ENCODE data around the gene CEP250.

The CEP250 gene

DNA sequence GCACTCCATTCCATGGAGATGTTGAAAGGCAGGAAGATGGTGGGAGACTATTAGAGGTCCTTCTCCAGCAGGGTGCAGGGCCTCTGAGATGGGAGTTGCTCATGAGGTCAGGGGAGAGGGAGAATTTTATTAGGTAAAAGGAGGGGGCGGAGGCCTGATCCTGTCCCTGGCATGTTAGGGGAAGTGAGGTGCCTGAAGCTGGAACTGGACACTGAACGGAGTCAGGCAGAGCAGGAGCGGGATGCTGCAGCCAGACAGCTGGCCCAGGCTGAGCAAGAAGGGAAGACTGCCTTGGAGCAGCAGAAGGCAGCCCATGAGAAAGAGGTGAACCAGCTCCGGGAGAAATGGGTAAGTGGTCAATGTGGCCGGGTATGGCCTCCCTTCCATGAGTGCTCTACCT, 24.4 kb downstream of the CEP250 start:
- Histone ChIP-seq H3K23ac (ENCODE audit: low read depth, low read length, poor library complexity) (no peak overlapping the region), H2BK5ac (ENCODE audit: low read length) (no peak overlapping the region), H3K4me2 (ENCODE audit: insufficient read depth, low read length, poor library complexity, severe bottlenecking) (no peak overlapping the region), H4K91ac (ENCODE audit: low read depth, low read length, poor library complexity) (no peak overlapping the region), H2BK120ac (ENCODE audit: low read depth, low read length) (no peak overlapping the region), H2BK15ac (ENCODE audit: low read length) (no peak overlapping the region), H3K14ac (ENCODE audit: low read length) (no peak overlapping the region), H2BK12ac (ENCODE audit: low read length) (no peak overlapping the region), H3K4me1 (ENCODE audit: control insufficient read depth in 2 of 2, insufficient read depth in 1 of 2, low read depth in 1 of 2, low read length in 2 of 2) (no peaks in the 10 kb centered on the region), H3K27me3 (ENCODE audit: control insufficient read depth in 3 of 3, insufficient read depth in 3 of 3, low read depth in 1 of 3, low read length in 3 of 3) (no peaks in the 10 kb centered on the region), H3K4ac (ENCODE audit: low read length) (no peak overlapping the region), H3K36me3 (replicated peaks in 1 of 2; ENCODE audit: control insufficient read depth in 2 of 2, insufficient read depth in 2 of 2, low read length in 2 of 2) (peaks cover 34 to 92% of the 10 kb centered on the region in 2 donors), H3K9ac (ENCODE audit: low read depth, low read length, poor library complexity) (no peak overlapping the region), H4K8ac (ENCODE audit: low read depth, low read length) (no peak overlapping the region), H3K27ac (replicated peaks; ENCODE audit: low read length) (no peak overlapping the region), H2AK5ac (ENCODE audit: low read depth, low read length) (no peak overlapping the region), H3K9me3 (replicated peaks in 1 of 2; ENCODE audit: control insufficient read depth in 2 of 2, insufficient read depth in 1 of 2, low read depth in 1 of 2, low read length in 2 of 2) (peaks cover 2 to 14% of the 10 kb centered on the region in 2 donors), H3K79me1 (ENCODE audit: low read depth, low read length) (no peaks in the 10 kb centered on the region), H3K18ac (ENCODE audit: low read length) (no peak overlapping the region), H3K4me3 (ENCODE audit: low read length in 2 of 2) (no peak overlapping the region), H2AFZ (ENCODE audit: low read length) (no peak overlapping the region)
- no CpG with 5 or more reads among the region's 5 CpGs for WGBS, 2 donors (ENCODE audit: extremely low coverage in 2 of 2, insufficient read length in 2 of 2, insufficient replicate concordance in 1 of 2)
- DNase-seq (ENCODE audit: low spot score) = no peak

DNA sequence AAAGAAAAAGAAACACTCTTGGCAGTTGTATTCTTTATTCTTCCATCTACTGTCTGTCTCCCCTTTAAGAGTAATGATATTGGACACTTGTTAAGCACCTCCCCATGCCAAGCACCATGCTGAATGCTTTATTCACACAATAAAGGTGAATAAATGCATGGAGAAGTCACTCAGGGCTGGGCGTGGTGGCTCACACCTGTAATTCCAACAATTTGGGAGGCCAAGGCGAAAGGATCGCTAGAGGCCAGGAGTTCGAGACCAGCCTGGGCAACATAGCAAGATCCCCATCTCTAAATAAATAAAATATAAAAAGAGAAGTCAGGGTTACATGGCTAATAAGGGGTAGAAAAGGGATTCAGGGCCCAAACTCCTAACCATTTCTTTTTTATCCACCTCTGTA, 32.1 kb downstream of the CEP250 start:
- Histone ChIP-seq H3K27me3 (ENCODE audit: control insufficient read depth in 3 of 3, insufficient read depth in 3 of 3, low read depth in 1 of 3, low read length in 3 of 3) (no peaks in the 10 kb centered on the region), H3K23ac (ENCODE audit: low read depth, low read length, poor library complexity) (no peak overlapping the region)

DNA sequence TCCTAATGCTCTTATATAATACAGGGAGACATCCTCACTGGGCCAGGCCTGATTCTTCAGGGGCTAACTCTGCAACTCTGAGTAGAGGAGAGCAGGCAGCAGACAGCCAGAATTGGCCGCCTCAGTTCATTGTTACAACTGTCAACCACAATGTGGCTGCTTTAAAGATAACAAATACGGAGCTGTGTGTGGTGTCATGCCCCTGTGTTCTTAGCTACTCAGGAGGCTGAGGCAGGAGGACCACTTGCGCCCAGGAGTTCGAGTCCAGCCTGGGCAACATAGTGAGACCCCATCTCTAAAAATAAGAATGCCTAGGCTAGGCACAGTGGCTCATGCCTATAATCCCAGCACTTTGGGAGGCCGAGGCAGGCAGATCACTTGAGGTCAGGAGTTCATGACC, 34.3 kb downstream of the CEP250 start:
- DNase-seq (ENCODE audit: low spot score) = no peak
- no peaks in the 10 kb centered on the region for H3K9me3 ChIP-seq (replicated peaks in 1 of 2; ENCODE audit: control insufficient read depth in 2 of 2, insufficient read depth in 1 of 2, low read depth in 1 of 2, low read length in 2 of 2)
- no CpG with 5 or more reads among the region's 5 CpGs for WGBS, 2 donors (ENCODE audit: extremely low coverage in 2 of 2, insufficient read length in 2 of 2, insufficient replicate concordance in 1 of 2)
- H3K14ac ChIP-seq (ENCODE audit: low read length) = no peak overlapping the region
- peaks cover 30 to 96% of the 10 kb centered on the region in 2 donors for H3K36me3 ChIP-seq (replicated peaks in 1 of 2; ENCODE audit: control insufficient read depth in 2 of 2, insufficient read depth in 2 of 2, low read length in 2 of 2)
- no peak overlapping the region for H2BK12ac ChIP-seq (ENCODE audit: low read length)
- H3K79me1 ChIP-seq (ENCODE audit: low read depth, low read length) = peaks cover 3% of the 10 kb centered on the region
- no peak overlapping the region for H2BK15ac ChIP-seq (ENCODE audit: low read length)
- H4K8ac ChIP-seq (ENCODE audit: low read depth, low read length) = no peak overlapping the region
- no peak overlapping the region for H3K27ac ChIP-seq (replicated peaks; ENCODE audit: low read length)
- H2AFZ ChIP-seq (ENCODE audit: low read length) = no peak overlapping the region
- H2BK120ac ChIP-seq (ENCODE audit: low read depth, low read length) = no peak overlapping the region
- H3K27me3 ChIP-seq (ENCODE audit: control insufficient read depth in 3 of 3, insufficient read depth in 3 of 3, low read depth in 1 of 3, low read length in 3 of 3) = no peaks in the 10 kb centered on the region
- H3K4me1 ChIP-seq (ENCODE audit: control insufficient read depth in 2 of 2, insufficient read depth in 1 of 2, low read depth in 1 of 2, low read length in 2 of 2) = peaks cover 0 to 1% of the 10 kb centered on the region in 2 donors
- H4K91ac ChIP-seq (ENCODE audit: low read depth, low read length, poor library complexity) = no peak overlapping the region
- no peak overlapping the region for H3K9ac ChIP-seq (ENCODE audit: low read depth, low read length, poor library complexity)
- H3K4me3 ChIP-seq (ENCODE audit: low read length in 2 of 2) = no peak overlapping the region
- no peak overlapping the region for H2AK5ac ChIP-seq (ENCODE audit: low read depth, low read length)
- H2BK5ac ChIP-seq (ENCODE audit: low read length) = no peak overlapping the region
- no peak overlapping the region for H3K18ac ChIP-seq (ENCODE audit: low read length)
- no peak overlapping the region for H3K23ac ChIP-seq (ENCODE audit: low read depth, low read length, poor library complexity)
- H3K4me2 ChIP-seq (ENCODE audit: insufficient read depth, low read length, poor library complexity, severe bottlenecking) = no peak overlapping the region
- no peak overlapping the region for H3K4ac ChIP-seq (ENCODE audit: low read length)

More for the DNA sequence above, 32.1 kb downstream of the CEP250 start:
- H3K79me1 ChIP-seq (ENCODE audit: low read depth, low read length) = peaks cover 3% of the 10 kb centered on the region
- no peak overlapping the region for H2AK5ac ChIP-seq (ENCODE audit: low read depth, low read length)
- no peak for DNase-seq (ENCODE audit: low spot score)
- H2BK15ac ChIP-seq (ENCODE audit: low read length) = no peak overlapping the region
- H4K8ac ChIP-seq (ENCODE audit: low read depth, low read length) = no peak overlapping the region
- H2BK12ac ChIP-seq (ENCODE audit: low read length) = no peak overlapping the region
- no peak overlapping the region for H3K4ac ChIP-seq (ENCODE audit: low read length)
- H2AFZ ChIP-seq (ENCODE audit: low read length) = no peak overlapping the region
- no peak overlapping the region for H3K4me3 ChIP-seq (ENCODE audit: low read length in 2 of 2)
- H3K14ac ChIP-seq (ENCODE audit: low read length) = no peak overlapping the region
- no peak overlapping the region for H3K18ac ChIP-seq (ENCODE audit: low read length)
- peaks cover 22 to 95% of the 10 kb centered on the region in 2 donors for H3K36me3 ChIP-seq (replicated peaks in 1 of 2; ENCODE audit: control insufficient read depth in 2 of 2, insufficient read depth in 2 of 2, low read length in 2 of 2)
- peaks cover 0 to 14% of the 10 kb centered on the region in 2 donors for H3K9me3 ChIP-seq (replicated peaks in 1 of 2; ENCODE audit: control insufficient read depth in 2 of 2, insufficient read depth in 1 of 2, low read depth in 1 of 2, low read length in 2 of 2)
- no peak overlapping the region for H2BK120ac ChIP-seq (ENCODE audit: low read depth, low read length)
- no peak overlapping the region for H4K91ac ChIP-seq (ENCODE audit: low read depth, low read length, poor library complexity)
- no peak overlapping the region for H3K4me2 ChIP-seq (ENCODE audit: insufficient read depth, low read length, poor library complexity, severe bottlenecking)
- no peak overlapping the region for H2BK5ac ChIP-seq (ENCODE audit: low read length)
- peaks cover 0 to 1% of the 10 kb centered on the region in 2 donors for H3K4me1 ChIP-seq (ENCODE audit: control insufficient read depth in 2 of 2, insufficient read depth in 1 of 2, low read depth in 1 of 2, low read length in 2 of 2)
- H3K9ac ChIP-seq (ENCODE audit: low read depth, low read length, poor library complexity) = no peak overlapping the region
- H3K27ac ChIP-seq (replicated peaks; ENCODE audit: low read length) = no peak overlapping the region
- WGBS, 2 donors (ENCODE audit: extremely low coverage in 2 of 2, insufficient read length in 2 of 2, insufficient replicate concordance in 1 of 2) = no CpG with 5 or more reads among the region's 4 CpGs

DNA sequence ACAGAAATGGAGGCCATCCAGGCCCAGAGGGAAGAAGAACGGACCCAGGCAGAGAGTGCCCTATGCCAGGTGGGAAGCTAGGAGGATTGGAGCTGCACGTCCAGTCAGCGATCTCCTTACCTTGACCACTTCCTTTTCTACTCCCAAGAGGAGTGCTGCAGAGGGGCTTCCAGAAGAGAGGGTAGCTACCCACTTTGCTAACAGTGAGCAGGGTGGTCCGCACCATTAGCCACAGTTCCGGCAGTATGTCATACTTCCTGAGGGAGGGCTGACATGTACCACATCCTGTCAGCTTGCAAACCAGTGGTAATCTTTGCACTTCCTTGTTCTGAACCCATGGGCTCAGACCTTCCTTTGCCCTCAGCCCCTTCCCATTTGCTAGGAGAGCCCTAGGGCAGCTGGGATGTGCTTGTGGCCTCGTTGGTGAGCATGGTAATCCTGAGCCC, 35.4 kb downstream of the CEP250 start:
- H2AFZ ChIP-seq (ENCODE audit: low read length) = no peak overlapping the region
- no peak overlapping the region for H3K4me2 ChIP-seq (ENCODE audit: insufficient read depth, low read length, poor library complexity, severe bottlenecking)
- H2BK120ac ChIP-seq (ENCODE audit: low read depth, low read length) = no peak overlapping the region
- H3K27ac ChIP-seq (replicated peaks; ENCODE audit: low read length) = no peak overlapping the region
- H3K4me3 ChIP-seq (ENCODE audit: low read length in 2 of 2) = no peak overlapping the region
- H3K79me1 ChIP-seq (ENCODE audit: low read depth, low read length) = peaks cover 3% of the 10 kb centered on the region
- H3K9ac ChIP-seq (ENCODE audit: low read depth, low read length, poor library complexity) = no peak overlapping the region
- H2BK15ac ChIP-seq (ENCODE audit: low read length) = no peak overlapping the region
- H3K36me3 ChIP-seq (replicated peaks in 1 of 2; ENCODE audit: control insufficient read depth in 2 of 2, insufficient read depth in 2 of 2, low read length in 2 of 2) = peaks cover 34 to 96% of the 10 kb centered on the region in 2 donors
- no peak overlapping the region for H3K4ac ChIP-seq (ENCODE audit: low read length)
- WGBS, 2 donors (ENCODE audit: extremely low coverage in 2 of 2, insufficient read length in 2 of 2, insufficient replicate concordance in 1 of 2) = no CpG with 5 or more reads among the region's 6 CpGs
- H2BK5ac ChIP-seq (ENCODE audit: low read length) = no peak overlapping the region
- H3K18ac ChIP-seq (ENCODE audit: low read length) = no peak overlapping the region
- DNase-seq (ENCODE audit: low spot score) = no peak
- H3K23ac ChIP-seq (ENCODE audit: low read depth, low read length, poor library complexity) = no peak overlapping the region
- no peak overlapping the region for H2AK5ac ChIP-seq (ENCODE audit: low read depth, low read length)
- H4K91ac ChIP-seq (ENCODE audit: low read depth, low read length, poor library complexity) = no peak overlapping the region
- no peak overlapping the region for H2BK12ac ChIP-seq (ENCODE audit: low read length)
- H3K27me3 ChIP-seq (ENCODE audit: control insufficient read depth in 3 of 3, insufficient read depth in 3 of 3, low read depth in 1 of 3, low read length in 3 of 3) = no peaks in the 10 kb centered on the region
- H4K8ac ChIP-seq (ENCODE audit: low read depth, low read length) = no peak overlapping the region
- peaks cover 0 to 1% of the 10 kb centered on the region in 2 donors for H3K4me1 ChIP-seq (ENCODE audit: control insufficient read depth in 2 of 2, insufficient read depth in 1 of 2, low read depth in 1 of 2, low read length in 2 of 2)
- no peaks in the 10 kb centered on the region for H3K9me3 ChIP-seq (replicated peaks in 1 of 2; ENCODE audit: control insufficient read depth in 2 of 2, insufficient read depth in 1 of 2, low read depth in 1 of 2, low read length in 2 of 2)
- no peak overlapping the region for H3K14ac ChIP-seq (ENCODE audit: low read length)

Data from neuronal stem cell (in vitro differentiated cells).